GM19328 (cell line): ENCODE results near the gene INPP5A.
"Not testable (repeated sequence)": the region's sequence is repeated elsewhere in the genome, so short reads cannot be mapped to it uniquely, and the experiment has no call there.

Experiments
- ATAC-seq: cut with Tn5 transposase; IDR thresholded peaks from one replicate; pipeline ENCODE4 v1.9.1; 2021; ENCODE audit warnings: mild to moderate bottlenecking, moderate library complexity; ENCODE audit not compliant: unreplicated experiment

The INPP5A gene

GRCh38 chr10:132503581-132504421 is 33.8 kb upstream of the INPP5A start:
- ATAC-seq, result no peak

- no peak for ATAC-seq
Observed at GRCh38 chr10:132504501-132505272, 32.9 kb upstream of the INPP5A start.

DNA sequence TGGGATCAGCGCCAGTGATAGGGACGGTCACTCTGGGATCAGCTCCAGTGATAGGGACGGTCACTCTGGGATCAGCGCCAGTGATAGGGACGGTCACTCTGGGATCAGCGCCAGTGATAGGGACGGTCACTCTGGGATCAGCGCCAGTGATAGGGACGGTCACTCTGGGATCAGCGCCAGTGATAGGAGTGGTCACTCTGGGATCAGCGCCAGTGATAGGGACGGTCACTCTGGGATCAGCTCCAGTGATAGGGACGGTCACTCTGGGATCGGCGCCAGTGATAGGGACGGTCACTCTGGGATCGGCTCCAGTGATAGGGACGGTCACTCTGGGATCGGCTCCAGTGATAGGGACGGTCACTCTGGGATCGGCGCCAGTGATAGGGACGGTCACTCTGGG is 32.0 kb upstream of the INPP5A start:
- not testable (repeated sequence) for ATAC-seq

DNA sequence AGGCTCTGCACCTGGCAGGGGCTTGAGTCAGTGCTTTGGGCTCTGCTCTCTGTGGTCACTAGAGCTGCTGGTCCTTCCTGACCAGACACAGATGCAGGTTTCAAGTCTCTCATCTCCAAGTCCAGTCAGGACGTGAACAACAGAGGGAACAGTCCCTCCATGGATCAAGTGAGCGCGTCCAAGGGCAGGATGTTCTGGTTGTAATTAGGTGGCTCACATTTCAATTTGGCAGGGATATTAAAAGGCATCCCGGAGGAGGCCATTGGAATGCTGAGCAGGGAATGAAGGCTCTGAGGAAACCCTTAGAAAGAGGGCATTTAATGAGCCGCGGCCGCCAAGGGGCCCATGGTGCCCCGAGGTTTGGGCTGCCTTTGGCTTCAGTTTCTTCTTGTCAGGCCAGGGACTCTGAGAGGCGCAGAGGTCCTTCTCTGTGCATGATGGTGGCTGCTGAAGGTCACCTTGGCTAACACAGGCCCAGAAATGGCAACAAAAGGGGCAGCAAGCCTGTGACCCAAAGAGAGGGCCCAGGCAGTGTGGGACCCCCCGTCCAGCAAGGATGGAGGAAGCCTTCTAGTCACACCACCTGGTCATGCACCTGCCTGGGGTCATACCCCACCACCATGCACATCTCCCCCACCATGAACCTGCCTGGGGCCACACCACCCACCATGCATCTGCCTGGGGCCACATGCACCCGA is 30.7 kb upstream of the INPP5A start:
- ATAC-seq, result no peak

- ATAC-seq, result no peak
Observed at GRCh38 chr10:132507409-132507955, 30.1 kb upstream of the INPP5A start.

GRCh38 chr10:132507956-132508490 is 29.6 kb upstream of the INPP5A start:
- ATAC-seq, result no peak

GRCh38 chr10:132508581-132509443 is 28.8 kb upstream of the INPP5A start:
- ATAC-seq, result no peak

- ATAC-seq, result no peak
Observed at GRCh38 chr10:132509506-132510173, 27.9 kb upstream of the INPP5A start.

GRCh38 chr10:132510174-132510611 is 27.4 kb upstream of the INPP5A start:
- no peak for ATAC-seq

GRCh38 chr10:132511121-132512051 is 26.2 kb upstream of the INPP5A start:
- ATAC-seq, result no peak

DNA sequence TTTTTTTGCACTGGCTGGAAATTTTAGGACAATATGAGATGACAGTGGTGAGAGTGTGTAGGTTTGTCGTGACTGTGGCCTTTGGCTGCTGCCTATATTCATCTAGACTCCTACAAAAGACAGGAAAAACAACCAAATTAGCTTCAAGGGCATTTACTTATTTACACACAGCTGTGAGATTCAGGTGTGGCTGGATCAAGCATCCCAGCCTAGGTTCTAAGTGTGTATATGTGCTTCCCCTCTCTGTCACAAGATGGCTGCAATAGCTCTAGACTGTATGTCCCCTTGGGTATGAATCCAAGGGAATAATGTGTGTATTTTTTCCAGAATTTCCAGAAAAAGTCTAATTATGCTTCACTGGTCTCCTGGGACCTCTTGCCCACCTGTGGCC is 25.5 kb upstream of the INPP5A start:
- ATAC-seq, result no peak

- ATAC-seq, result no peak
Observed at GRCh38 chr10:132512693-132513345, 24.8 kb upstream of the INPP5A start.

DNA sequence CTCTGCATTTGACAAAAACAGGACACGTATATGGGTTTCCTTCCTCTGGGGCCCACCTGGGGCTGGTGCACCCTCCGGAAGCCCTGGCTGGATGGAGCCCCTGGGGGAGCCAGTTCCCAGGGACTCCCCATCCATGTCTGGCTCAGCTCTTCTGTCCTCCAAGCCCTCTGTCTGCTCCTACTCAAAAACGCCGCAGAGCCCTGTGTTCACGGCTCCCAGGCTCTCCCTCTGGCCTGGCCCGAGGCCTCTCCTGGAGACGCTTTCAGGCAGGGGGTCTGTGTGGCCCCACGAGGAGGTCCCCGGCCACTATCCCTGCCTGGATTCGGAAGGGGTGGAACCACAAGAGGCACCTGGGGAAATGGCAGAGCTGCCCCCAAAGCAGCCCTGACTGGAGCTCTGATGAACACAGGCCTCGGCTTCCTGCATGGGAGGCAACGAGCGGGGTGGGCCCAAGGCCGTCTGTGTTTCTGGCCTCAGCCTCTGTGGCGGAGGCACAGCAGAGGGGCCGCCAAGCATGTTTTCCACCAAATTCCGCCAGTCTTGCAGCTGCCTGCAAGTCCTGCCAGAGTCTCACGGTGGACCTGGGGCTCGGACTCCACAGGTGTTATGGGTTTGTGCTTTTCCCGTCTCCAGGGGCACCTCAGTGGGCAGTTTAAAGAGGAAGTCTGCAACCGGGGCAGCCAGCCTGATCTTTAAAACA is 22.6 kb upstream of the INPP5A start:
- no peak for ATAC-seq

GRCh38 chr10:132515811-132516726 is 21.5 kb upstream of the INPP5A start:
- ATAC-seq, result no peak

DNA sequence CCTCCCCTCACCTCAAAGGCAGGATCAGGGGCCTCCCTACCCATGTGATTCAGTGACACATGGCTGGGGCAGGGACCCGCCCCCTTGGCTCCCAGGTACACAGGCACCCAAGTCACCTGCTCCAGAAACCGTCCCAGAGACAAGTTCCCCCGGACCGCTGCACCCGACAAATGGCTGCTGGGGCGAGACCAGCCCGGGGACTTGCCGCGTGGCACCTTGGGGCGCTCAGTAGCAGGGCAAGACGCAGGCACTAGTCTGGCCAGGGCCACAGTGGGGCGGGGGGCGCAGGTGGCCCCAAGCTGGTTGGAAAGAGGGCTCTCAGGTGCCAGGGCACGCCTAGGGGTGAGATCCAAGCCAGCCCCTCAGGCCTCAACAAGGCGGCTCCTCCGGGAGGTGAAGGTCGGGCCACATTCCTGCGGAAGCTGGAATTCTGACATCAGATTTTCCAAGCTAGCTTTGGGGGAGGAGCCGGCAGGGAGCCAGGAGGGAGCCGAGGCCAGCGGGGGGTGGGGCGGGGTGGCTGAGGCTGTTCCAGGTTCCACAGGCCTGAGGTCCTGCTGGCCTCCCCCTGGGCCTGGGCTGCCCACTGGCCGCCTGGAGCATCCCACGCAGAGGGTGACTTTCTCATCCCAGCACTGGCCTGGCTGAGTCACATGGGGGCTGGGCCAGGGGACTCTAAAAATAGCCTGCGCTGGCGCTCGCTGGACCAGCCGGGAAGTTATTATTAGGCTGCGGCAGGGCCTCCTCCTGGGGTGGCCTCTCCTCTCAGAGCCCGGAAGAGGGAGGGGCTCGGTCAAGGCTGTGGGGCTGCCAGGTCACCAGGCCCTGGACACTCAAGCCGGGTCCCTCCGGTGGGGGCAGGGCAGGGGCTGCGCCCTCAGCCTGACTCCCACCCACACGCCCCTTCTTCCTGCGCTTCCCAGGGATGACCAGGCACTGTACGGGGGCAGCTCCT is 20.5 kb upstream of the INPP5A start:
- no peak for ATAC-seq
